Stimulated activated CD8-positive, alpha-beta memory T cell treated with anti-CD3 and anti-CD28 coated beads, Interleukin-7, amount 100 ng/mL, for 1 hour (primary cell): ENCODE measurements around the gene LRFN4.

ENCODE experiments used
- DNase-seq, 2 donors: peaks; one replicate each; pipeline ENCODE4 v3.0.0-alpha.2; 2020; ENCODE audit warnings: low read depth in 2 of 2

Gene LRFN4

DNA sequence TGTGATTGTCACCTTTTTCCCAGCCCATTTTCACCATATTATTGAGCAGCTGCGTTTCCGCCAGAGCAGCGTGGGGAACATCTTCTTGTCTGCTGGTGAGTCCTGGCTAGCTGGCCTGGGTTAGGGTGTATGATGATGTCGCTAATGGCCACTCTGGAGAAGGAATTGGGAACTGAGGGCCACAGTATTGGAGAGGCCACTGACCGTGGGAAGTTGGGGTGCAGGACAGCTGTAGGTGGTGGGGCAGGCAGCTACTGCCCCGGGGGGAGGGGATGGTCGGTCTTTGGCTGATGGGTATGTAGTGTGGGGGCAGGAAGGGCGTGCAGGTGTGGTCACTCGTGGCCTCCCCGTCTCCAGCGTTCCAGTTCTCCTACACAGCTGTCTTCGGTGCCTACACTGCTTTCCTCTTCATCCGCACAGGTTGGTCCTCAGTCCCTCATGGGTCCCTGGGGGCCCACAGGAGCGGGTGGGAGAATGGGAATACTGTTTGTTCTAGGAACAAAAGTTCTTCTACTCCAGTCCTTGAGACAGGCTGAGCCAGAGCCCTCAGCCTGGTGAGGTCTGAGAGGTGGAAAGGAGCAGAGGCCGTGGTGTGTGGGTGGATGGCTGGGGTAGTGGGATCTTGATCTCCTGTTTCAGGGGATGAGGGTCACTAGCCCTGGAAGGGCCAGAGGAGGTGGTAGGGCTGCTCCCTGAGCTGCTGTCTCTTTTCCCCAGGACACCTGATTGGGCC, 11.6 kb upstream of the LRFN4 start:
- DNase-seq, result no peak

DNA sequence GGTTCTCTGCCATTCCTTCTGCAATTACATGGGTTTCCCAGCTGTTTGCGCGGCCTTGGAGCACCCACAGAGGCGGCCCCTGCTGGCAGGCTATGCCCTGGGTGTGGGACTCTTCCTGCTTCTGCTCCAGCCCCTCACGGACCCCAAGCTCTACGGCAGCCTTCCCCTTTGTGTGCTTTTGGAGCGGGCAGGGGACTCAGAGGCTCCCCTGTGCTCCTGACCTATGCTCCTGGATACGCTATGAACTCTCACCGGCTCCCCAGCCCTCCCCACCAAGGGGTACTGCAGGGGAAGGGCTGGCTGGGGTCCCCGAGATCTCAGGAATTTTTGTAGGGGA, 11.0 kb upstream of the LRFN4 start:
- DNase-seq, result no peak

- DNase-seq, result no peak
Observed at GRCh38 chr11:66846671-66847091, 10.2 kb upstream of the LRFN4 start.

DNA sequence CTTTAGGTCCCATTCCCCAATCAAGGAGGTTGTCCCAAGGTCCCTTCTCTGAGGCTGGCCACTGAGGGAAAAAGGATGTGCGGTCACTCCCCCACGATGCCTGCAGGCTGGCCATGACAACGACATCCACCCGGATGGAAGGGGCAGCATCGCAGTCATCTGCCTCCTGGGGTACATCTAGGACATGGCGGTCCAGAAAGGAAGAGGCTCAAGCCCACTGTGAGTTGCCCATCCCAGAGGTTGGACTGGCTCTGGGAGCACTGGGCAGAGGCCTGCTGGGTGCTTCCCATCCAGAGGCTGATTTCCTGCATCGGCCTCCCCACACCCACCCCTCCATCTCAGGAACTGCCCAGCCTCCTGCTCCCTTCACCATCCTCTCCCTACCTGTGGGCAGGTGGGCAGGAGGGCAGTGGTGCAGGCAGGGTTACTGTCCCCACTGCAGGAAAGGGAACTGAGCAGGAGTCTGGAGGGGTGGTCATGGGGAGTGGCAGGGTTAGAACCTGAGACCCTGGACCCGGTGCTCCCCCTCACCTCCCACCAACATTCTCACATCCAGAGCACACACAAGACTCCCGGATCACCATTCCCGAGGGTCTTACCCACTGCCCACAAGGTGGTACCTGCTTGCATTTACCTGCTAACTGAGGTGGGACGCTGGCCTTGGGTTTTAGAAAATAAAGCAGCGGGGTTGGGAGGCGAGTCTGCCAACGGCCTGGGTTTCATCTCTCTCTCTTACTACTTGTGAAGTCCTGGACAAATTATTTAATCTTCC, 9.2 kb upstream of the LRFN4 start:
- DNase-seq, result no peak

DNA sequence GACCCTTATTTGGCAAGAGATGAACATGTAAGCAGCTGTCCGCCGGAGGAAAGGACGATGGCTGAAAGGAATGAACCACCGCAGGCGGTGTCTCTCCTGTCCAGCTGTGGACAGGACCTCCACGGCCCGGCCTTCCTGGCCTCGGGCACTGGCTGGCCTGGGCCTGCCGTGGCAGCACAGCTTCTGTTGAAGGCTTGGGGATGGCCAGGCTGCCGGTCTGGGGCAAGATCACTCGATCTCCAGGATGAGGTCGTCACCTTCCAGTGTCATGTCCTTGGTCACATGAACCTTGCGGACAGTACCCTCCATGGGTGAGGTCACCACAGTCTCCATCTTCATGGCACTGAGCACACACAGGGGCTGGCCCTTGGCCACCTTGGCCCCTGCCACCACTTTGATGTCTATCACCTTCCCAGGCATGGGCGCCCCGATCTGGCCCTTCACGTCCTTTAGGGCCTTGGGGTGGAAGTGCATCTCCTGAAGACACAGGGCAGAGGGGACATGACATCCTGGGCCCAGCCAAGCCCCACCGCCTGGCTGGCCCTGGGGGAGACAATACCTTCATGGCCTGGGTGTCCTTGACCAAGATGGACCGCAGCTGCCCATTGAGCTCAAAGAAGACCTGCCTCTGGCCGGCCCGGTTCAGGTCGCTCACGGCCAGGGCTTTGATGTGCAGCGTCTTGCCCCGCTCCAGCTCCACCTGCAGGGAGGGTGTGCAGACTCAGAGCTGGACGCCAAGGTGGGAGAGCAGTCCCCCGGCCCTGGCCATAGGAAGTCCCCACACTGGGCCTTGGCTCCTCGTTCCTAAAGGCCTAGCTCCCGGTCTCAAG, 8.0 kb upstream of the LRFN4 start:
- no peak for DNase-seq

DNA sequence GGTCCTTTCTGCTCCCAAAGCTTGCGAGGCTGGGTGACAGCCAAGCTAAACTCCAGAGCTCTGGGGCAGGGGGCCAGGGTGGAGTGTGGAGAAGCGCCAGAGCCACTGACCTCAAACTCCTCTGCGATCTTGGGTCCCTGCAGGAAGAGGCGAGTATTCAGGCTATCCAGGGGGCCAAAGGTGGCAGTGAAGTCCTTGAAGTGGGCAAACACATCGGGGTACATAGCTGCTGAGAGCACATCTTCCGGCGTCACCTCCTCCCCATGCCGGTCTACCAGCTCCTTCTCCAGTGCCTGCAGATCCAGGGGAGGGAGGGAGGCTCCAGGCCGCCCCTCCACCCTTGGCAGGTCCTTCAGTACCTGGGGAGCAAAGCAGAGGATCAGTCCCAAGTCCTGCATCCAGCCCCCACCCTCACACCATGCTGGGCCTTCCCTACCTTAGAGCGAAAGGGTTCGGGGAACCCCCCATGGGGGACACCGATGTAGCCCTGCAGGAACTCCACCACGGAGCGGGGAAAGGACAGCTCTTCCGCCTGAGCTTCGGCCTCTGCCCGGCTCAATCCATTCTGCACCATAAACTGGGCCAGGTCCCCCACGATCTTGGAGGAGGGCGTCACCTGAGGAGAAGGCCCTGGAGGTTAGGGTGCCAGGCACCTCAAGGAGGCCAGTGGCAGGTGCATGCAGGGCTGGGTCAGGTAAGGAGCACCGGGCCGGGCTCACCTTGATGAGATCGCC, 7.2 kb upstream of the LRFN4 start:
- no peak for DNase-seq

- DNase-seq, result no peak
Observed at GRCh38 chr11:66850235-66850587, 6.7 kb upstream of the LRFN4 start.

- DNase-seq, result no peak
Observed at GRCh38 chr11:66850588-66851238, 6.2 kb upstream of the LRFN4 start.

- no peak for DNase-seq
Observed at GRCh38 chr11:66851239-66851596, 5.6 kb upstream of the LRFN4 start.

- no peak for DNase-seq
Observed at GRCh38 chr11:66851698-66852465, 5.0 kb upstream of the LRFN4 start.

GRCh38 chr11:66852466-66853241, 4.2 kb upstream of the LRFN4 start:
- no peak for DNase-seq

DNA sequence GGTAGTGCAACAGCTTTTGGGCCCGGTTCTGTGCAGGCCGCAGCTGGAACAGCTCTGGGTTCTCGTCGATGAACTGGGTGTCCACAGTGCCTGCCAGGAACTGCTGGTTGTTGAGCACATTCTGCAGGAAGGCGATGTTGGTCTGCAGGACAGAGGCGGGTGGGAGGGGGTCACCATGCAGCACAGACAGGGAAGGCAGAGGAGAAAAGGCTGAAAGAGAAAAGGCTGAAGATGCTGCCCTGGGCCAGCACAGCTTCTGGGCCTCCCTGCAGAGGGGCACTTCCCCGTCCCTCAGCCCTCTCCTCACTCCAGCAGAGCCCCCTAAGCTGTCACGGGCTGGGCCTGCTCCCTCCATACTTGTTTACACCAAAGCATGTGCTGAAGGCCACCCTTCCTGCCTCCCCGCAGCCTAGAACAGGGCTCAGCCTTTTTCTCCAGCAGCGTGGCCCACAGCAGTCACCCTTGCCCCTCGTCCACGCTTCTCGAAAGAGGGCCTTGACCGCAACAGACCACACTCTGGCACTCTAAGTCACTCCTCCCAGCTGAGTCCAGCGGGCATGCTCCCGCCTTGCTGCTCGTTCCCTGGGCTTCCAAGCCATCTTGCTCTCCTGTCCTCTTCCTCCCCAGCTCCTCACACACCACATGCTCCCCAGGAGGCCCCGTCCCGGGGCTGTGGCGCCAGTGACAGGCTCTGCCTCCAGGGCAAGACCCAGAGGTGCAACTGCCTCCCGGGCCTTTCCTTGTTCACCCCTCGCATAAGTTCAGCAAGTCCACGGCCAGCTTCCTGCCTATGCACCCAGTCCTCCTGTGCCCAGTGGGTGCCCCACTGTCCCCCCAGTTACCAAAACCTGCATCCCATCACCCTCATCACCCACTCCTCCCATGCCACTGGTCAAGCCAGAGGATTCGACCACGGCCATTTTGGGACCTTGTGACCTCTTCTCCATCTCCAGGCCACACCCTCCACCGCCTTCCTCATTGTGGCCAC, 3.3 kb upstream of the LRFN4 start:
- no peak for DNase-seq

- DNase-seq, result no peak
Observed at GRCh38 chr11:66854231-66854661, 2.6 kb upstream of the LRFN4 start.

GRCh38 chr11:66854729-66855211, 2.1 kb upstream of the LRFN4 start:
- DNase-seq, result no peak

DNA sequence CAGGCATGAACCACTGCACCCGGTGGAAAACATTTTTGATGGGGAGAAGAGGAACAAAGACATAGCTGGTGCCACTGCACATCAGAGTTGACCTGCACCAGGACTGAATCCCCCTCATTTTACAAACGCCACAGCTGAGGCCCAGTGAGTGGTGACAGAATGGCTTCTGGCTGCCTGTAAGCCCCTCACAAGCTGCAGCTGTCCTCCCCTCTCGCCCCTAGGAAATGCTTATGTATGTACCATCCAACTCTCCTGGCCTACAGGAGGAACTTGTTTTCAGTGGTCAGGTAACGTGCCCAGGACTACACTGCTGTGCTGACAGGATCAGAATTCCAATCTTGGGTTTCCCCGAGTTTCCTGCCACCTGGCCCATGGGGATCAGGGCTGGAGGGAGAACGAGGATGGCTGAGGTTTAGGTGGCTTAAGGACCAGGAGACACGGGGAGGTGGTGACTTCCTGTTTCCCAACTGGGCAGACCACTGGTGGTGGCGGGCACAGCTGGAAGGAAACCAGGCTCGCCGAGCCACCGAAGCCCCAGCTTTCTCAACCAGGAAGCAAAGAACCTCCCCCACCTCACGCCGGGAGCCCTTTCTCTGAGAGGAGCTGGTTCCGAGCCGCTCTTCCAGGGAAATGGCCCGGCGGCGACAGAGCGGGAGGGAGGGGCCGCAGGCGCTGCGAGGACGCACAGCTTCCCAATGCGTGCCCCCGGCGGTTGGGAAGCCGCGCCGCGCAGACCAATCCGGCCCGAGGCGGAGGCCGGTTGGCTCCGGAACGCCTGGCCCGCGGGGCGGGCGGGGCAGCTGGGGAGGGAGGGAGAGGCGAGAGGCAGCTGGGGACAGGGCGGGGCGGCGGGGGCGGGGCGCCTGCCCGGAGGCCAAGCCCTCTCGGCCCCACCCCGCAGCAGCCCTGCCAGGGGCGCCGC, 1.0 kb upstream of the LRFN4 start:
- peak; percentile 30 to 50 for DNase-seq

DNA sequence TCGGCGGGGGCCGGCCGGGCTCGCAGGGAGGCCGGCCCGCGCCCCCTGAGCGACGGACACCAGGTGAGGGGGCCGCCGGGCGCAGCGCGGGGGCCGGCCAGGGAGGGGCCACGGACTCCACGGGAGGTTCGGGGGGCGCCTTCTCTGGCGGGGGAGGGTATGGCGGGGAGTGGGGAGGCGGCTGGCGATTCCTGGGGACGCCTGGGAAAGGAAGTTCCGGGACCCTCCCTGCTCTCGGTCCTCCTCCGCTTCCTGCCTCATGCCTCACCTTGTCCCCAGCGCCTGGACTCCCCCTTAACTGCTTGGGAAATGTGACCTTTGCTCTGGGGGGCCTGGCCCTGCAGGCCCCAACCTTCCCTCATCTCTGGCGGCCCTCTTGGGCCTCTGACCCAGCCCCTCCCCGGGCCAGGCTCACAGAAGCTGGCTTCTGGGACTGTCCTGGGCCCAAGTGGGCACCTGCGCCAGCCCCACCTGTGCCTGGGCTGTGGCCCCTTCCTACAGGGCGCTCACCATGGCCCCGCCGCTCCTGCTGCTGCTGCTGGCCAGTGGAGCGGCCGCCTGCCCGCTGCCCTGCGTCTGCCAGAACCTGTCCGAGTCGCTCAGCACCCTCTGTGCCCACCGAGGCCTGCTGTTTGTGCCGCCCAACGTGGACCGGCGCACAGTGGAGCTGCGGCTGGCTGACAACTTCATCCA, 516 bp downstream of the LRFN4 start:
- DNase-seq, result no peak

GRCh38 chr11:66857927-66858185, 992 bp downstream of the LRFN4 start:
- no peak for DNase-seq
